GM23248 (cell line): ENCODE results near the gene WSCD1.

ENCODE experiments used
- EZH2 ChIP-seq: fragments of 200-600 bp; sonication (generic); IDR thresholded peaks from 2 replicates; pipeline ENCODE4 v1.6.1; 2018; ENCODE audit warnings: antibody characterized with exemption, mild to moderate bottlenecking; ENCODE audit not compliant: insufficient read depth, poor library complexity, severe bottlenecking
- EZH2phosphoT487 ChIP-seq: fragments of 200-600 bp; sonication (generic); IDR thresholded peaks from 2 replicates; pipeline ENCODE4 v1.6.1; 2018; ENCODE audit warnings: antibody characterized with exemption, moderate library complexity, mild to moderate bottlenecking, low read depth; ENCODE audit not compliant: insufficient read depth

- TF ChIP-seq EZH2: no peak
- TF ChIP-seq EZH2phosphoT487: no peak
These were observed 41.9 kb upstream of the WSCD1 start for GRCh38 chr17:6028294-6028693.
